GM21515 (cell line): ENCODE data around the gene KCNC1.

Experiments used
- ATAC-seq: cut with Tn5 transposase; IDR thresholded peaks from one replicate; pipeline ENCODE4 v1.9.1; 2021; ENCODE audit not compliant: unreplicated experiment

The KCNC1 gene

DNA sequence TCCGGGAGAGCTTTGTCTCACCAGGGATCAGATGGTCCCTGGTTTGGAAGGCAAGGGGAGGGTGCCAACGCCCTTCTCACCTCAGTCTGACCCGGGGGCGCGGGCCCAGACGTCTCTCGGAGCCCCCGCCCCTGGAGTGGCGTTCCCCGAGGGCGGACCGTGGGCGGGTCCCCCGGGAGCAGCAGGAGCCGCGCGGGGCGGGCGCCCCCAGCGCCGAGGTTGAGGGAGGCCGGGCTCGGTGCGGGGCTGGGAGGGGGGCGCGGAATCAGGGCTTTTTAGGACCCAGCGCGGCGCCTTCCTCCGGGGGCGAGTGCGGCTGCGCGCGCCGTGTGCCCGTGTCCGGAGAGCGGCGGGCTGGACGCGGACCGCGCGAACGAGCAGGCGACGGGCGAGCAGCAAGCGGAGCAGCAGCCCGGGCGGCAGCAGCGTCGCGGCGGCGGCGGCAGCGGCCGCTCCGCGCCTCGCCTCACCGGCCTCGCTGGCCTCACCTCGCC is at the start of gene KCNC1:
KCNC1 (plus strand) TSS at position 364 of the 494 bp plus-strand sequence. CDS start 1,222 bp downstream, outside the sequence.
- no peak for ATAC-seq

DNA sequence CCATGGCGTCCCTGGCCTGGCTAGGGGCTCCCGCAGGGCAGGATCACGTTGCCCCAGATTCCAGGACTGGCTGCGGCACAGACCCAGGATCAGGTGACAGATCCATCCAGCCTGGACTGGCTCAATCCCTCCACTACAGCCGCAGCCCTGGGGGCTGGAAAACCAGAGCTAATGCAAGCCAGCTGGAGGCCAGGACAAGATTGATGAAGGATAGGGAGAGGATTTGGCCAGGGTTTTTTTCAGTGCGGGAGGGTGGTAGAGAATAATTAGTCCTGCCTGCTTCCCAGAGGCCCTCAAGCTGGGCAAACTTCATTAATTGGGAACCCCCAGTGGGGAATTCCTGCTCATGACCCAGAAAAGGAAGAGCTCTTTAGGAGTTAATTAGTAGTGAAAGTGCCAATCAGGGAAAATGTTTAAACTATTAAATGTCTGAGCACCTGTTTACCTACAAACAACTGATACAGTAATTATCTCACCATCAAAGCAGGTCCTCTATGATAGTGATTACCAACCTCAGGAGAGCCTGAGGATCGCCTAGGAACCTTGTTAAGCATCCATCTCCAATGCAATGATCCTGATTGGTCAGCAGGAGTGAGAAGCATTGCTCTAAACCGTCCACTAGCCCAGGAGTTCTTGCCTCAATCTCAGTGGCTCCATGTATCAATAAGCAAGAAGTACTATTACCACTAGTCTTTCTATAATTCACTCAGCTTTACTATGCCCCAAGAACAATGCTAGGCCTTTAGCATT is 48.2 kb upstream of the KCNC1 start:
- no peak for ATAC-seq

DNA sequence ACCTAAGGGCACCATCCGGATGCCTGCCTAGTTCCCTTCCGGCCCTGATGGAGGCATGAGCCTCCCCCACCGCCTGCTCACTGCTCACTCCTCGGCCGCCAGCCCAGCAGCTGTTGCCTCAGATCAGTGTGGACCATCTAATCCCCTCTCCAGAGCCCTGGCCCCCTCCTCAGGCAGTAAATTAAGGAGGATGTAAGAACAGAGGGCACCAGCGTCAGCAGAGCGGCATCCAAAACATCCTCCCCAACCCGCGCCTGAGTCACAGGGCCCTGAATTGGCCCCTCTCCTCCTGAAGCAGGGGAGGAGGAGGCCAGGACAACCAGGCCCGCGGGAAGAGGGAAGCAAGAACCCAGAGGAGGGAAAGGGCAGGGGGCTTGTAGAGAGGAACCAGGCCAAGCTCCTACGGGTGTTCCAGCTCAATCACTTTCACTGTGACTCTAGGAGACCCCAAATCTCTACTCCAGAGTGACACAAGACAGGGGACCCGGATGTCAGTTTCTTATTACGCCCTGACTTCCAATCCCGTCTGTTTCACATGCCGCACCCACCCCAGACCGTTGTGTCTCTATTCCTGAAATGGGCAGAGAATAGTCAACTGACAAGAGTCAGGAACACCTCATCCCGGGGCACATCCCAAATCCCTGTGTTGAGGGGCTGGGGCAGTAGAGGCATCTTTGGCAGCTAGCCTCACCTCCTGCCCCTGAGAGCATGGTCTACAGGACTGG is 46.5 kb upstream of the KCNC1 start:
- no peak for ATAC-seq

DNA sequence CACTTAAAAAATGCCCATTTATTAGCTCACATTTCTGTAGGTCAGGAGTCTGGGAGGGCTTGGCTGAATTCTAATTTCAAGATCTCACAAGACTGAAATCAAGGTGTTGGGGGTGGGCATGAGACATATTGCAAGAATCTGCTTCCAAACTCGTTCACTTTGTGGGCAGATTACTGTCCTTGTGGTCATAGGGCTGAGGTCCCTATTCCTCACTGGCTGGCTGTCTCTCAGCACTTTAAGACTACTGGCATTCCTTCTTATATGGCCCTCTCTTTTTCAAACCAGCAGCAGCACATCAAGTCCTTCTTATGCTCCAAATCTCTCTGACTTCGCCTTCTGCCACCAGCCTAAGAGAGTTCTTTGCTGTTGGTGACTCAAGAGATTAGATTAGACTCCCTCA is 43.0 kb upstream of the KCNC1 start:
- ATAC-seq = no peak

DNA sequence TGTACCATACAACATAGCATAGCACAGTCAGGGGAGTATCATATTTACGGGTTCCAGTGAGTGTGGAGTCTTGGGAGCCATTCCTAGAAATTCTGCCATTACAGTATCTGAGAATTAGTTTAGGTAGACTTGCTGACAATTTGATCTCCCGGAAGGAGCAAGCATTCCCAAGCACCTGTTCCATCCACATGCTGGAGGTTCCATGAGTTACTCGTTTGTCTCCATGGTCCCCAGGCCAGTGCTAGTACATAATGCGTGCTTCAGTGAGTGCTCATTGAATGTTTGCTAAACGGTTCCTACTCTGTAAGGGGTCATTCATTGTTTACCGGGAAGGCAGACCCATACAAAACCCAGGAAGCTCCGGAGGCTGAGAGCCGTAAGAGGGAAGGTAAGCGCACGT is 42.6 kb upstream of the KCNC1 start:
- no peak for ATAC-seq

DNA sequence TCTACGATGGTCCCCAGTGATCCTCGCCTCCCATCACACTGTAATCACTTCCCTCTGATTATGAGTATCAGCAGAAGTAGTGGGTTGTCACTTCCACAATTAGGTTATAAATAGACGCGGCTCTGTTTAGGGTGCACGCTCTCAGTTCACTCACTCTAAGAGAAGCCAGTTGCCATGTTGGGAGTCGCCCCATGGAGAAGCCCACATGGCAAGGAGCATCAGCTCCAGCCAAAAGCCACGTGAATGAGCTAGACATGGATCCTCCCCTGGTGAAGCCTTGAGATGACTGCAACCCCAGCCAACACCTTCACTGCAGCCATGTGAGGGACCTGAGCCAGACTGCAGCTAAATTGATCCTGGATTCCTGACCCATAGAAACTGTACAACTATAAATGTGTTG is 41.6 kb upstream of the KCNC1 start:
- ATAC-seq = no peak

DNA sequence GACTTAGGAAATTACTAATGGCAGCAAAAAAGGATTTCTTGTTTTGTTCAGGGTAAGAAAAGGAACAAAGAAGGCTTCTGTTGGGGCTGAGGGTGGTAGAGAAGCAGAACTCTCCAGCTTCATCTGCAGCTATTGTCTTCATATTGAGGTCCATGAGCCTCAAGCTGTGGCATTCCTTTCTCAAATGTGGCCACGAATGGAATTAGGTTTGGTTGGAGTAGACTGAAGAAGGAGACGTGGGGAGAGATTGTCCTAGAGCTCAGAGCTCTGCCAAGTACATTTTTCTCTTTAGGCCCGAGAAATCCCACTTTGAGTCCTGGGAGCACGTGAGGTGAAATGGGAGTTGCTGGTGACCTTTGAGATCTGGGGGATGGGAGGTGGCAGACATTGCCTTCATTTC is 41.0 kb upstream of the KCNC1 start:
- ATAC-seq = no peak

DNA sequence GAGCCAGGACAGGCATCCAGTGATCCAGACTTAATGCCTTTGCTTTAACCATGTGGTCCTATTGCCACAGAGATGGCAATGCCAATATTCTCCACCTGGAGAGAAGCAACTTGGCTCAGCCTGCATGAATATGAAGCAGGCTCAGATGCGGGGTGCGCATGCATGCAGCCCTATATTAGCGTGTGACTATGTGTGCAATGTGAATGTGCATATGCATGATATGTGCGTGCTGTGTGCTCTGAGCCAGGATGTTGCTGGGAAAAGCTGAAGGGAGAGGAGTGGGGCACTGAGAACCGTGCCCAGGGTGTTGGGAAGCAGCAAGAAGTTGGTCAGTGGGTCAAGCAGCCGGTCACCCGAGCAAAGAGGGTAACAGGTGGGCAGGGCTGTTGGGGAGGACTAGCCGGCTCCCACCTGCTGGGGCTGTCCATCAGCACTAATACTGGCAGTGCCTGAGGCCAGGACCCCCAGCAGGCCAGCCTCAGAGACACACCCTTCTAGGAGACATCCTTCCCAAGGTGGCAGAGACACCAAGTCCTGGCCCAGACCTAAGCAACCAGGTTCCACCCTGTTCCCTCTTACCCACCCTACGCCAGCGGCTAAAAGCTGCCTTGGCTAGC is 40.0 kb upstream of the KCNC1 start:
- no peak for ATAC-seq

DNA sequence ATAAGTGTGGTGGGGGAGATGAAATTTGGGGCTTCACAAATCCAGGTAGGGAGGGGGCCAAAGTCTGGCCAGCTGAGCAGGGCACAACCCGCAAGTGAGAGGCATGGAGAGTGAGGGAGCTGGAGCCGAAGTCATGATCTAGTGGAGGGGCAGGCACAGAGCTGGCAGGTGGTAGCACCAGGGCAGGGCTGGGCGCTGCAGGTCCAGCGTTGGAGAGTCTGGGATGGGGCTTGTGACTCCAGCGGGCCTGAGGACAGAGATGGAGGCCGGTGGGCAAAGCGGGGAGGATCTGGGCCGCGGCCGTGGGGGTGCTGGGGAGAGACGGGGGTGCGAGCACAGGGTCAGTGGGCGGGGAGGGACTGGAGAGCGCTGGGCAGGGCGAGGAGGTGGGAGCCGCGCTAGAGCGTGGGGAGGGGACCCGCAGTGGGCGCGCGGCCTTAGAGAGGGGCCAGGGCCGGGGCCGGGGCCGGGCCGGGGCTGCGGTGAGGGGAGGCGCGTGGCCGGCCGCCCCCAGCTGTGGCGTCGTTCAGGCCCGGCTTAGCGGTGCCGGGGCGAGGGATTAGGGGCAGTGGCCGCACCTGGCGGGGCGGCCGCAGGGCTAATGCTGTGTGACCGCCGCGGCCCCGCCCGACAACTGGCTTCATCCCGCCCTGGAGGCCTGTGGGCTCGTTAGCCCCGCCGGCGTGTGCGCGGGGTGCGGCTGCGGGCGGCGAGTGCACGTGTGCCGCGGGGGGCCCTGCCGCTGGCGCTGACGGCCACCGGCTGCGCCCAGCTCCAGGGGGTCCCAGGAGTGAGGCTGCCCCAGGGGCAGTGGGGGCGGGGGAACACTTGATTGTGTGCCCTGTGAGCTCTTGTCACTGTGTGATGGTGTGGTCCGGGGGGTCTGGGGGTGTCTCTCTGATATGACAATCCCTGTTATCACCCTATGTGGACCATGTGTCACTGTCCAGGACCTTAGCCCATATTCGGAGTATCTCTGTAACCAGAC is 38.8 kb upstream of the KCNC1 start:
- no peak for ATAC-seq

DNA sequence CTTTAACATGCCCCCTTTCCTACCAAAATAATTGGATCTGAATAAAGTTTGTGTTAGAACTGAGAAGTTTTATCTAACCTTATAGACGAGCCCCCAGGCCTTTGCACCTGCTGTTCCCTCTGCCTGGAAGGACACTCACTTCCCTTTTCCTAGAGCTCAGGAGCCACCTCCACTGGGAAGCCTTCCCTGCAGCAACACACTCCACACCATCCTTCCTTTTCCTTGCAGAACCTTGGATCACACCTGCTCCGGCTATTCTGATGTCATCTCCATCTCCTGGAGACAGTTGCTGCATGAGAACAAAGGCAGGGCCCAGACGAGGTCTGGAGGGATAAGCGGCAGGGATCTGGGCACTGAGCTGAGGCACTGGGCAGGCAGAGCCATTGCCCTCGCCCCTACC is 37.8 kb upstream of the KCNC1 start:
- no peak for ATAC-seq

DNA sequence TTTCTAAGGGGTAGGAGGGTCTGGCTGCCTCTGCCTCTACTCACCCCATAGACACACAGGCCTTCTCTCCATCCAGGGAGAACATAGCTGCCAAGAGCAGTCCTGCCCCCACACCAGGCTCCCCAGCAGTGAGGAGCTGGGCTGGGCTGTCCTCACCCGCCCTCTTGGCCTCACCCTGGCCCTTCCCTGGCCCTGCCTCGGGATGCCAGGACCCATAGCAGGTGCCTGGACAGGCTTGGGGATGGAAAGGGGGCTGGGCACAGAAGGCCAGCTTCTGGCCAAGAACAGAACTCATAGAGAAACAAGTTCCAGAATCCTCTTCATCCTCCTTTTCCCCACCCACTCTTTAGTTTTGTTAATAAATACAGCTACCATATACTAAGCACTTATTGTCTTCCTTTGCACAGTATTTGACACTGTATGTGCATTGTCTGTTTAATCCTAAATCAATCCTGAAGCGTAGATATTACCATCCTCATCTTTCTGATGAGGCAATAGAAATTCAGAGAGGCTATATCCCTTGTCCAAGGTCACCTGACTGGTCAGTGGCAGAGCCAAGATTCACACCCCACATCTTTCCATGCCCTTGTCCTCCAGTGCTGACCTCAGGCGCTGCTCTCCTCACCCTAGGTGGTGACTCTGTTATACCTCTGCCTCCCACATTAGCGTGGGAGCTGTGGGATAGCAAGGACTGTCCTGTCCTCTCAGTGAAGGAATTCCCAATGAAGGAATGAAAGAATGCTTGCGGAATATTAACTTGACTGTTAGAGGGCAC is 37.2 kb upstream of the KCNC1 start:
- no peak for ATAC-seq

DNA sequence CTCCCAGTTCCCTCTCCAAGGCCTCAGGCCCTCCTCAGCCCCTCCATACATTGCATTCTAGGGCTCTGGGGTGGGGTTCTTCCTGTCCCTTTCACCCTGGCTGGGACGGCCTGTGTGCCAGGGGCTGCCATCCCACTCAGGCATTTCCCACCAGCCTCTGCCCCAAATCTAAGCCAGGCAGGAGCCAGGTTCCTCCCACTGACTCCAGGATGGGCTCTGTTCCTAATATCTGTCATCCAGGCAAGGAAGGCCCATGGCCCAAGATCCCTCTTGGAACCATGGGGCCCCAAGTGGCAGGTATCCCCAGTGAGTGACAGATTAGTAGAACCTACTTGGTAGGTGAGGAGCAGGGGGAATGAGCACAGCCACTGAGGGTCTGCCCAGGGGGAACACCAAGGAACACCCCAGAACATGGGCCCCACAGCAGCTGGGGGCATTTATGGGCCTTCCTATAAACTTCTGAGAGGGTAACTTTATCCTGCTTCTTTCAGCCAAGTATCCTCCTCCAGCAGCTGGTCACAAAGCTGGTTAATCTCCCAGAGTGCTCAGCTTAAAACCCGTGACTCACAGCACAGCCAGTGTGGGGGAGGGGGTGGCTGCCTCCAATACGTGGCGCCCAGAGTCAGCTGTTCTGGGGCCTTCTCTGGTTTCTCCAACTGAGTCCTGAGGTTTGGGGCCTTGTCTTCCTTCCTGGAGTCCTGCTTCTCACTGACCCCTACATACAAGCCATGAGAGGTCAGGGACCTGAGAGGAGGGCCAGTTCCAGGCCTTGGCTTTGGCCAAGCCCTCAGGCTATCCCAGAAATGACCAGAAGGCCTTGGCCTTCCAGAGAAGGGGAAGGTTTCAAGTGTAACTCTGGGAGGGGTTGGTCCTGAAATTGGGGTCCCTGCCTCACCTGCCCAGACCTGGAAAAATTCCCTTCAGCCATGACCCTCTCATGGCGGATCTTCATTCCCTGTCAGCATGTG is 35.1 kb upstream of the KCNC1 start:
- ATAC-seq = no peak

DNA sequence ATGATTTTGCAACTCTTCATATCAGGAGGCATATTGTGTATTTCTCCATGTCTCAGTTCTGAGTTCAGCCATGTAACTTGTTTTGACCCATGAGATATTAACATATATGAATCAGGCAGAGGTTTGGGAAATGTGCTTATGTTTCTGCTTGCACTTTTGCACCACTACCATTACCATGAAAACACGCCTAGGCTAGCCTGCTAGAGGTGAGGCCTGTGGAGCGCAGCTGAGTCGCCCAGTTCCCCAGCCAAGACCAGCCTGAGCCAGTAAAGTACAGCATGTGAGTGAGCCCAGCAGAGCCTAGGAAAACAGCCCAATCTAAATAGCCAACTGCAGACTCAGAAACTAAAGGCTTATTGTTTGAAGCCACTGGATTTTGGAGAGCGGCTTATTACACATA is 33.6 kb upstream of the KCNC1 start:
- no peak for ATAC-seq

DNA sequence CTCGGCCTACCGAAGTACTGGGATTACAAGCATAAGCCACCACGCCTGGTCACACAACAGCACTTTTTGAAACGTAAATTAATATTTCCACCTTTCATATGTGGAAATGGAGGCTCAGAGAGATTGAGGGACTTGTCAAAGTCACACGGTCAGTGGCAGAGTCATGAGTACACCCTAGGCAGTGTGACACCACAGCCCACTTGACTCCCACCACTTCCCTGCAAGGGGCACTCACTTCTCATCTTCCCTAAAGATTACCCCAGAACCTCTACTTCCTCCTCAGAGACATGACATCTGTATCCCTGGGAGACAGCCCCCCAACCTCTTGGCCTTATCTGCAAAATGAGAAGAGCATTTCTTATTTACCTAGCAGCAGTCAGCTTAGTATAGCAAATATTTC is 31.7 kb upstream of the KCNC1 start:
- ATAC-seq = no peak

DNA sequence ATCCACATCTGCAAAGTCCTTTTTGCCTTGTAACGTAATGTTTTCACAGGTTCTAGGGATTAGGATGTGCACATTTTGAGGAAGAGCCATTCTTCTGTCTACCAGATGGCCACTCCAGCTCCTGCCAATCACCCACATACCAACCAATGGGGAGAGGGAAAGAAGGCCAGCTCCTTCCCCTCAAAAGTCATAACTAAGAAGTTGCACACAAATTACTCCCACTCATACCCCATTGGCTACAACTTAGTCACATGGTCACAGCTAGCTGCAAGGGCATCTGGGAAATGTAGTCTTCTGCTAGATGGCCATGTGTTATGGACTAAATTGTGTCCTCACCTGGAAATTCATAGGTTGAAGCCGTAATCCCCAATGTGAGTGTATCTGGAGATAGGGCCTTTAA is 30.6 kb upstream of the KCNC1 start:
- no peak for ATAC-seq

DNA sequence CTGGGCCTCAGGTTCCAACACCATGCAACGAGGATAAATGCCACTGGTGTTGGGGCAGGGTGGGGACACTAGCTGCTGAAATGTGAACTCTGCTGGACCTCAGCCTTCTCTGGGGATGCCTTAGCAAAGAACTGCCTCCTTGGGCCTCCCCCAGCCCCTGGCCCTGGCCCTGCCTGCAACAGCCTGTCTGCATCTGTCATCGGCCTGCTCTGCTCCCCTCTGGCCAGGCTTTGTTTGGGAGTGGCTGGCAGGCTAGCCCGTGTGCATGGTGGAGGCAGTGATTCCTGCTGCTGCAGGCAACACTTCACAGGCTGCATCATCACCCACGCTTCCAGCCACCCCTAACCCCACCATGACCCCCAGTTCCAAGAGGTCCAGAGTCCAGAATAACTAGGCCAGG is 26.8 kb upstream of the KCNC1 start:
- no peak for ATAC-seq

DNA sequence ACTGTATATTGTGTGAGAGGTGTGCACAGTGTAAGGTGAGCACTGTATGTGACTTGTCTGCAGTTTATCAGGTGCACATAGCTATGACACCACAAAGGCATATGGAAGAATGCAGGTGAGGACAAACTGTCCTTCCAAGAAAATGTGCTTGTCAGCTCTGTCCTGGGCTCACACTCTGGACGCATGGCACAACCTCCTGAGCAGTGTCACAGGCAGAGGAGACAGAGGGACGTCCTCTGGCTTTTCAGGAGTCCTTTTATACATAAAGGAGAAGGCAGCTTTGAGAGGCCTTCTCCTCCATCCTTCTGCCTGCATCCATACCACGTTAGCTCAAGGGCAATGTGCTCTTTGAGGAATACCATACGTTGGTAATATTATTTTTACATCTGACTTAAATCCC is 22.7 kb upstream of the KCNC1 start:
- ATAC-seq = no peak

DNA sequence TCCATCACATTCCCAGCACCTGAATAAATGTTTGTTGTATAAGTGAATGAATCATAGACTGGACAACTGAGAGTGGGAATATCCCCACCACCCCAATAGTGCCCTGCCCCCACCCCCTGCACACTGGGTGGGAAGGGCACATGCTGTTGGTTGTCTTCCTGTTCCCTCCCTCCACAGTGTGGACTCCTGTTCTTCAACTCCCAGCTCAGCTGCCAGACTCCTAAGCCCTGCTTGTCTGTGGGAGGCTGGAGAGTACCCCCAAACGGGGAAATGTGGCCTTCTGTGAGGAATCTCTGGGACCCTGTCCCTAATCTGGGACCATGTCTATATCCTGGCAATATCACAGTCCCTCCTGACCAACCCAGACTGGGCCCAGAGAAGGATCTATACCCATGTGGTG is 20.7 kb upstream of the KCNC1 start:
- no peak for ATAC-seq

DNA sequence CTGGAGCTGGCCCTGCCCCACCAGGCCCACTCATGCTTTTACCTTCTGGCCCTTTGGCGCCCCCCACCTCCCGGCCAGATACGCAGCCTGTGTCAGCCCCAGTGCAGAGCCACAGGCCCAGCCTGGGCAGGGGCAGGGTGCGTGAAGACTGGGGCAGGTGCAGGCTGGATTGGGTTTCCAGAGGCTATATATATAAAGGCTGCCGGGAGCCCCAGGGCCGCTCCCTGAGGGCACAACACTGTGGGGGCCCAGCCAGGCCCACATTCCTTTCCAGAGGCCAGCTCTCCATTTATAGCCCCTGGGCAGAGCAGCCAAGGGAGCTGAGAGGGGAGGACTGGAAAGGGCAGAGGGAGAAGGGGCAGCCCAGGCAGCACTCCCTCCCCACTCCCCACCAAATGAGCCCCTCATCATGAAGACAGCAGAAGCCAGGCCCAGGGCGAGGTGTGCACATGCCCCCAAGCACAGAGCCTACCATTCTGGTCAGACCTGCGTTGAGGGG is 20.2 kb upstream of the KCNC1 start:
- ATAC-seq = no peak
